Measurements from ENCODE around the gene KDM3B.

DNA sequence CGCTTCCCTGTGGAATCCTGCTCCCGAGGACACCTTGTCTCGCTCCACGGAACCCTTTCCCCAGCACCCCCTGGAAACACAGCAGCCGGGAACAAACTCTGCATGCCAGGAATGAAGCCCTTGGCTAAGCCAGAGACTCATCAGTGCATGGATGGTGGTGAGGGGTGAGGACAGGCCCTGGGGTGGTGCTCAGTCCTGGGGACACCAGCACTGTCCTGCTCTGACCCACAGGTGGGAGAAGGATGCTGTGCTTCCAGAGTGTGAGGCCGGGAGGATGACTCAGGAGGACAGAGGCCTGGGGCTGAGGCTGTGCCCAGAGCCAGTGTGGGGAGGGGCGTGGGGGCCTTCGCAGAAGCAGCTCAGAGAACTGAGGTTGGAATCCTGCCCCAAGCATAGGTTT is 101.6 kb downstream of the KDM3B start:
- TF ChIP-seq GATA2 (IDR thresholded peaks at IDR 0.05; ENCODE audit: low read depth, low read length): no peak
- TF ChIP-seq GATA3 (IDR thresholded peaks at IDR 0.05; ENCODE audit: low read depth, low read length): no peak
